Liver (tissue), 3 donors: ENCODE results near the gene PAXIP1.

Experiments
- HNF4A ChIP-seq, 2 donors: conservative IDR thresholded peaks; 2 replicates each; pipeline ENCODE4 v1.6.1; 2016; ENCODE audit warnings: antibody characterized with exemption in 2 of 2, mild to moderate bottlenecking in 2 of 2
- JUND ChIP-seq, 2 donors: IDR thresholded peaks; 2 replicates each; pipeline ENCODE4 v1.6.1; 2016; ENCODE audit warnings: antibody characterized with exemption in 2 of 2
- SP1 ChIP-seq: IDR thresholded peaks from 2 replicates; pipeline ENCODE4 v1.6.1; 2018; ENCODE audit warnings: antibody characterized with exemption, mild to moderate bottlenecking
- TF ChIP-seq, protein P1 (sequence below): fragments of 150-350 bp; IDR thresholded peaks from 2 replicates; pipeline ENCODE4 v1.5.1; 2017; ENCODE audit warnings: improper control_type of control experiment, low read depth, low read length; ENCODE audit not compliant: missing input control
- TF ChIP-seq, protein P2 (sequence below): IDR thresholded peaks from 2 replicates; pipeline ENCODE4 v1.6.1; 2016; ENCODE audit warnings: antibody characterized with exemption
- donor health status: healthy.
- donor health status: healthy.

DNA sequence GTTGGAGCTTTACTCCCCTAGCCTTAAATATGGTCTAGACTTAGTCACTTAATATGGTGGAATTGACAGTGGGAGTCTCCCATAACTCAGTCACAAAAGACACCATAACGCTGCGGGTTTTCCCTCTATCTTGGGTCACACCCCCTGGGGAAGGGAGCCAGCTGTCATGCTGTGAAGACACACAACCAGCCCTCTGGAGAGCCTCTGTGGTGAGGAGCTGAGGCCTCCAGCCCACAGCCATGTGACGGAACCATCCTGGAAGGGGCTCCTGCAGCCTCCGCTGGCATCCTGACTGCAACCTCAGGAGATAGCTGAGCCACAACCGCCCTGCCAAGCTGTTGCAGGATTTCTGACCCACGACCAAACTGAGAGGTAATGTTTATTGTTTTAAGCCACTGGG is 37.9 kb downstream of the PAXIP1 start:
- TF ChIP-seq, protein P1, sequence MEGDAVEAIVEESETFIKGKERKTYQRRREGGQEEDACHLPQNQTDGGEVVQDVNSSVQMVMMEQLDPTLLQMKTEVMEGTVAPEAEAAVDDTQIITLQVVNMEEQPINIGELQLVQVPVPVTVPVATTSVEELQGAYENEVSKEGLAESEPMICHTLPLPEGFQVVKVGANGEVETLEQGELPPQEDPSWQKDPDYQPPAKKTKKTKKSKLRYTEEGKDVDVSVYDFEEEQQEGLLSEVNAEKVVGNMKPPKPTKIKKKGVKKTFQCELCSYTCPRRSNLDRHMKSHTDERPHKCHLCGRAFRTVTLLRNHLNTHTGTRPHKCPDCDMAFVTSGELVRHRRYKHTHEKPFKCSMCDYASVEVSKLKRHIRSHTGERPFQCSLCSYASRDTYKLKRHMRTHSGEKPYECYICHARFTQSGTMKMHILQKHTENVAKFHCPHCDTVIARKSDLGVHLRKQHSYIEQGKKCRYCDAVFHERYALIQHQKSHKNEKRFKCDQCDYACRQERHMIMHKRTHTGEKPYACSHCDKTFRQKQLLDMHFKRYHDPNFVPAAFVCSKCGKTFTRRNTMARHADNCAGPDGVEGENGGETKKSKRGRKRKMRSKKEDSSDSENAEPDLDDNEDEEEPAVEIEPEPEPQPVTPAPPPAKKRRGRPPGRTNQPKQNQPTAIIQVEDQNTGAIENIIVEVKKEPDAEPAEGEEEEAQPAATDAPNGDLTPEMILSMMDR: no peak
- TF ChIP-seq, protein P2, sequence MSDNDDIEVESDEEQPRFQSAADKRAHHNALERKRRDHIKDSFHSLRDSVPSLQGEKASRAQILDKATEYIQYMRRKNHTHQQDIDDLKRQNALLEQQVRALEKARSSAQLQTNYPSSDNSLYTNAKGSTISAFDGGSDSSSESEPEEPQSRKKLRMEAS: no peak
- no peak for TF ChIP-seq JUND (IDR thresholded peaks at IDR 0.05)
- no peak for TF ChIP-seq SP1
- TF ChIP-seq HNF4A (conservative IDR thresholded peaks at IDR 0.05): no peak
